HUES48 (cell line): ENCODE results near the gene ATP2B2.

Source experiments
- H3K27ac ChIP-seq: one replicate; pipeline ENCODE4 v1.7.0; 2013; ENCODE audit warnings: low read depth, low read length, inconsistent platforms
- H3K27me3 ChIP-seq: 2 replicates; pipeline ENCODE4 v1.6.1; 2013; ENCODE audit warnings: mild to moderate bottlenecking, low read length; ENCODE audit not compliant: control insufficient read depth, insufficient read depth
- H3K36me3 ChIP-seq: 2 replicates; pipeline ENCODE4 v1.6.1; 2013; ENCODE audit warnings: low read length; ENCODE audit not compliant: control insufficient read depth, insufficient read depth
- H3K4me1 ChIP-seq: 2 replicates; pipeline ENCODE4 v1.6.1; 2013; ENCODE audit warnings: mild to moderate bottlenecking, low read length; ENCODE audit not compliant: control insufficient read depth, insufficient read depth
- H3K4me3 ChIP-seq: 2 replicates; pipeline ENCODE4 v1.5.1; 2013; ENCODE audit warnings: mild to moderate bottlenecking, low read depth, low read length
- H3K9ac ChIP-seq: 2 replicates; pipeline ENCODE4 v1.6.1; 2013; ENCODE audit warnings: mild to moderate bottlenecking, low read depth, low read length, moderate library complexity
- H3K9me3 ChIP-seq: 2 replicates; pipeline ENCODE4 v1.6.1; 2013; ENCODE audit warnings: low read length; ENCODE audit not compliant: control insufficient read depth, insufficient read depth

ATP2B2 gene

DNA sequence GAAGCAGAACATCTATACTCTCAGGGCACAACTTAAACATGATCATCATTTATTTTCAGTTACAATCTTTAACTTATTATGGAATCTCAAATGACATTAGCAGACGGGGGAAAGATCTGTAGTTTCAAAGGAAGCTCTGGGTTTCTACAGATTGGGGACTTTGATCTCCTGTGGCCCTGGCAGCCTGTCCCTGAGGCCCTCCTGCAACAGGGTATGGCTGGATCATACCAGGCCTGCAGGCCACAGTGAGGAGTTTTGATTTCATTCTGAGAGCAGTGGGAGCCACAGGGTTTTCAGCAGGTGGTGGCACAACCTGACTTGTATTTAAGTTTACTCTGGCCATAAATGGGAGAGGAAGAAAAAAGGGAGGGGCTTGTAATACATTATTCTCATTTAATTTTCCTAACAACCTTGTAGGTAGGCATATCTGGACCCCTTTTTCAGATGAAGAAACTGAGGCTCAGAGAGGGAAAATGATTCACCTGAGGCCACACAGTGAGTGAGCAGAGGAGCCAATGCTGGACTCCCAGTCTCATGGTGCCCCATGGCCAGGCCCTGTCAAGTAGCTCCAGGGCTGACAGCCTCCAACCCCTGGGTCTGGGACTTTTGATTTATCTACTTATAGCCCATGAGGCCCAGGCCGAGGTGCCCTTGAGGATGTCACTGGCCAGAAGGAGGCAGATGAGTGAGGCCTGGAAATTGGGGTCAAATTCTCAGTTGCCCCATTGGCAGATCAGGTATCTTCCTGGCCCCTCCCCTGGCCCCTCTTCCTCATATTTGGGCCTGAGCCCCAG, 71.0 kb downstream of the ATP2B2 start:
- Histone ChIP-seq H3K9me3 (no peaks in the 10 kb centered on the region), H3K27ac (no peak overlapping the region), H3K4me3 (no peak overlapping the region), H3K36me3 (no peaks in the 10 kb centered on the region), H3K27me3 (no peaks in the 10 kb centered on the region), H3K4me1 (no peaks in the 10 kb centered on the region), H3K9ac (no peak overlapping the region)

GRCh38 chr3:10432931-10433330, 72.5 kb downstream of the ATP2B2 start:
- H3K9ac ChIP-seq = no peak overlapping the region
- H3K27ac ChIP-seq = no peak overlapping the region
- no peaks in the 10 kb centered on the region for H3K4me1 ChIP-seq
- no peak overlapping the region for H3K4me3 ChIP-seq
- no peaks in the 10 kb centered on the region for H3K36me3 ChIP-seq
- H3K9me3 ChIP-seq = no peaks in the 10 kb centered on the region
- H3K27me3 ChIP-seq = no peaks in the 10 kb centered on the region

- Histone ChIP-seq H3K9ac (no peak overlapping the region), H3K4me1 (no peaks in the 10 kb centered on the region), H3K9me3 (no peaks in the 10 kb centered on the region), H3K4me3 (no peak overlapping the region), H3K27me3 (no peaks in the 10 kb centered on the region), H3K36me3 (no peaks in the 10 kb centered on the region), H3K27ac (no peak overlapping the region)
Measured at GRCh38 chr3:10432156-10432845, 73.1 kb downstream of the ATP2B2 start.

- H3K9ac ChIP-seq = no peak overlapping the region
- no peak overlapping the region for H3K4me3 ChIP-seq
- H3K4me1 ChIP-seq = no peaks in the 10 kb centered on the region
- no peak overlapping the region for H3K27ac ChIP-seq
- H3K9me3 ChIP-seq = no peaks in the 10 kb centered on the region
- no peaks in the 10 kb centered on the region for H3K27me3 ChIP-seq
- no peaks in the 10 kb centered on the region for H3K36me3 ChIP-seq
Measured at GRCh38 chr3:10430805-10431204, 74.6 kb downstream of the ATP2B2 start.

DNA sequence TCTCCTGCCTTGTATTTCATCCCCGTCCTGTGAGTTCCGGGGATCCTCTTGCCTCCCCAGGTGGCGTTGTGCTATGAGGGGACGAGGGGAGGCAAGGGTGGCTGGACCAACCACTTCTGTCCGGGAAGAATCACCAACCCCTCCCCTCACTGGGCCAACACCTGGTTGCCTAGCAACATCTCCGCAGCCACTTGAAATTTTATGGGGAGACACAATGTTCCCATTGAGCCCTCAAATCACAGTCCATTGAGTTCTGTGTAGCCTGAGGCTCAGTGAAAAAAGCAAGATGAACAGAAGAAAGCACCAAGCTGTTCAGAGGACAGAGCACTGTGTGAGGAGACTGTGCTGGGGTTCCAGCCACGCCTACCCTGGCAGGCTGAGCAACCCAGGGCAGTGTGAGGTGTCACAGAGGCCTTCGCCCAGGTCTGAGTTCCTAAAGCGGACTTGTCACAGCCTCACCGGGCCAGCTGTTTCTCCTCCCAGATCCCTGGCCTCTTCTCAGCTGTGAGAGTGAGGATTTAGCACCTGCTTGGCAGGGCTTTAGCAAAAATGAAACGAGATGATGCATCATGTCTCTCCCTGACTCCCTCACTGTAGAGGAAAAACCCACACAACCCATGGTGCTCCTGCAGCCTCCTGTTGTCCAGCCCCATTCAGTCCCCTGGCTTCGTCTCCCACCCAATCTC, 76.8 kb downstream of the ATP2B2 start:
- no peaks in the 10 kb centered on the region for H3K9me3 ChIP-seq
- H3K36me3 ChIP-seq = no peaks in the 10 kb centered on the region
- no peak overlapping the region for H3K4me3 ChIP-seq
- no peak overlapping the region for H3K27ac ChIP-seq
- H3K9ac ChIP-seq = no peak overlapping the region
- H3K27me3 ChIP-seq = no peaks in the 10 kb centered on the region
- no peaks in the 10 kb centered on the region for H3K4me1 ChIP-seq

DNA sequence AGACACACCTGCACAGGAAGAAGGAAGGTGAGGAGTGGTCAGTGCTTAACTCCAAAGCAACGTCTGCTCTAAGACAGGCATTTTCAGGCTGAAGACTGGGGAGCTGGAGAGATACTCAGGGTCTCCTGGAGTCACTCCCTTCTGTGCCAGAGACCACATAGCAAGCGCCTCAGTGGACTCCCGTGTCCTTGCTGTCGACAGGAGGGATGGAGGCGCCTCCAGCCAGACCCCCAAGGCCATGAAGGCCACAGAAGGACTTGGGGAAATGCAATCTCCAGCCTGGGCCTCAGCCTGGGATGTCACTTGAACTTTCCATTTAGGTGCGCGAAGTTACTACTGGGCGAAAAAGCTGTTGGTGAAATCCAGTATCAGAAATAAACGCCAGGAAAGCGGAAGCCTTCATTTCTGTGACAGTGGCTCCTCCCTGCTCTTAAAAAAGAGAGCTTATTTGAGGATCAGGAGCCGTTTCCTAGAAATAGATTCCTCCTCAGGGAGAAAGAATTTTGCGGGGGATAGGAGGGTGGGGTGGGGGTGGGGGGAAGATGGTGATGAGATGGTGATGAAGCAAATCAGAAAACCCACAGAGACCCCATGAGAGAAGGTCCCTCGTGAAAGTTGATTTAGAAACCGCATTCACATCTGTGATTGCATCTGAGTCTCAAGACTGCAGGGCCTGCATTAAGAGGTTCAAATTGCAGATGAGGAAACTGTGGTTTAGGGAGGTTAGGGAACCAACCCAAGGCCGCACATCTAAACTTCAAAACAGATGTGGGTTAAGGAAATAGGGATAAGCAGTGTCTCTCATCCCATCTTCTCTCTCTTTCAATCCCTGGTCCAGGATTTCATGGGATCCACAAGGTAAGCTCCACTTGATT, 78.8 kb downstream of the ATP2B2 start:
- Histone ChIP-seq H3K27ac (no peak overlapping the region), H3K4me3 (no peak overlapping the region), H3K4me1 (no peaks in the 10 kb centered on the region), H3K36me3 (no peaks in the 10 kb centered on the region), H3K9me3 (no peaks in the 10 kb centered on the region), H3K9ac (no peak overlapping the region), H3K27me3 (no peaks in the 10 kb centered on the region)

- Histone ChIP-seq H3K4me1 (no peaks in the 10 kb centered on the region), H3K27ac (no peak overlapping the region), H3K9me3 (no peaks in the 10 kb centered on the region), H3K9ac (no peak overlapping the region), H3K36me3 (no peaks in the 10 kb centered on the region), H3K27me3 (no peaks in the 10 kb centered on the region), H3K4me3 (no peak overlapping the region)
Measured at GRCh38 chr3:10423171-10423882, 82.1 kb downstream of the ATP2B2 start.

GRCh38 chr3:10421996-10422395, 83.4 kb downstream of the ATP2B2 start:
- Histone ChIP-seq H3K27ac (no peak overlapping the region), H3K27me3 (no peaks in the 10 kb centered on the region), H3K36me3 (no peaks in the 10 kb centered on the region), H3K9ac (no peak overlapping the region), H3K4me1 (no peaks in the 10 kb centered on the region), H3K9me3 (no peaks in the 10 kb centered on the region), H3K4me3 (no peak overlapping the region)

GRCh38 chr3:10420745-10421475, 84.5 kb downstream of the ATP2B2 start:
- H3K4me1 ChIP-seq = no peaks in the 10 kb centered on the region
- no peaks in the 10 kb centered on the region for H3K9me3 ChIP-seq
- no peak overlapping the region for H3K27ac ChIP-seq
- no peaks in the 10 kb centered on the region for H3K27me3 ChIP-seq
- no peaks in the 10 kb centered on the region for H3K36me3 ChIP-seq
- no peak overlapping the region for H3K4me3 ChIP-seq
- no peak overlapping the region for H3K9ac ChIP-seq
